SK-N-SH (cell line): ENCODE data around the gene HS3ST5. TPM values are rescaled to one million over a fixed set of nuclear protein-coding genes. Genes with fewer than 3 reads are reported as not detected.

Experiments used
- CTCF ChIA-PET: fragments of 300-600, 350-600 bp; formaldehyde crosslinking; extraction: SDS; loops from one replicate; lab custom pipeline; 2021; lab: Yijun Ruan, JAX
- POLR2A ChIA-PET: fragments of 350-600 bp; sonication (Branson Sonifier 250); formaldehyde crosslinking; extraction: SDS; loops from one replicate; lab custom pipeline; 2020; ENCODE audit warnings: antibody characterized with exemption, inconsistent platforms; lab: Yijun Ruan, JAX
- DNase-seq: peaks from one replicate; pipeline ENCODE4 v3.0.0; 2012
- H2AFZ ChIP-seq: fragments of 200-600 bp; sonication (generic); 2 replicates; pipeline ENCODE4 v1.8.1; 2016; ENCODE audit warnings: antibody characterized with exemption, mild to moderate bottlenecking, low read depth
- H3F3A ChIP-seq: fragments of 200-600 bp; sonication (generic); replicated peaks from 2 replicates; pipeline ENCODE3; 2016; ENCODE audit warnings: antibody characterized with exemption, mild to moderate bottlenecking; ENCODE audit not compliant: insufficient read depth
- H3K27ac ChIP-seq, 2 experiments: fragments of 200-500 bp in 1 of 2; fragments of 200-600 bp in 1 of 2; sonication (Bioruptor generic) in 1 of 2; sonication (generic), shearing (Covaris generic) in 1 of 2; 2 replicates each; pipeline versions ENCODE4 v1.5.1 to v1.6.1; 2014 to 2016; ENCODE audit warnings: low read depth in 2 of 2, inconsistent platforms in 1 of 2, low read length in 1 of 2, mild to moderate bottlenecking in 1 of 2, mixed read lengths in 1 of 2
- H3K27me3 ChIP-seq: fragments of 200-600 bp; sonication (generic), shearing (Covaris generic); 2 replicates; pipeline ENCODE4 v1.6.1; 2016; ENCODE audit warnings: mixed run types; ENCODE audit not compliant: insufficient read depth
- H3K36me3 ChIP-seq, 2 experiments: fragments of 200-500 bp in 1 of 2; fragments of 200-600 bp in 1 of 2; sonication (Bioruptor generic) in 1 of 2; sonication (generic) in 1 of 2; replicated peaks in 1 of 2; 2 replicates each; pipeline versions ENCODE3 to v1.5.1; 2014 to 2016; ENCODE audit warnings: low read length in 1 of 2, mild to moderate bottlenecking in 1 of 2; ENCODE audit not compliant: insufficient read depth in 2 of 2, control insufficient read depth in 1 of 2
- H3K4me1 ChIP-seq, 2 experiments: fragments of 200-500 bp in 1 of 2; fragments of 200-600 bp in 1 of 2; sonication (Bioruptor generic) in 1 of 2; sonication (generic), shearing (Covaris generic) in 1 of 2; 2 replicates each; pipeline versions ENCODE4 v1.5.1 to v1.6.1; 2014 to 2016; ENCODE audit warnings: low read depth in 1 of 2, low read length in 1 of 2, mixed run types in 1 of 2; ENCODE audit not compliant: insufficient read depth in 2 of 2, control insufficient read depth in 1 of 2
- H3K4me2 ChIP-seq: fragments of 200-600 bp; sonication (generic), shearing (Covaris generic); 2 replicates; pipeline ENCODE4 v1.6.1; 2017; ENCODE audit warnings: mixed run types
- H3K4me3 ChIP-seq, 2 experiments: fragments of 200-500 bp in 1 of 2; fragments of 200-600 bp in 1 of 2; sonication (Bioruptor generic) in 1 of 2; sonication (generic), shearing (Covaris generic) in 1 of 2; 2 replicates each; pipeline versions ENCODE4 v1.5.1 to v1.8.1; 2014 to 2016; ENCODE audit warnings: low read depth in 2 of 2, inconsistent platforms in 1 of 2, low read length in 1 of 2, mild to moderate bottlenecking in 1 of 2, mixed read lengths in 1 of 2, moderate library complexity in 1 of 2
- H3K79me2 ChIP-seq: fragments of 200-600 bp; sonication (generic); 2 replicates; pipeline ENCODE4 v1.8.1; 2017; ENCODE audit warnings: mild to moderate bottlenecking; ENCODE audit not compliant: insufficient read depth
- H3K9ac ChIP-seq: fragments of 200-600 bp; sonication (generic); 2 replicates; pipeline ENCODE4 v1.6.1; 2017; ENCODE audit warnings: mixed run types
- H3K9me2 ChIP-seq: fragments of 200-600 bp; sonication (generic); 2 replicates; pipeline ENCODE4 v1.6.1; 2017; ENCODE audit warnings: mixed run types
- H3K9me3 ChIP-seq: fragments of 200-600 bp; sonication (generic); 2 replicates; pipeline ENCODE4 v1.6.1; 2017; ENCODE audit warnings: mixed run types, mild to moderate bottlenecking, moderate library complexity
- H4K20me1 ChIP-seq: fragments of 200-600 bp; sonication (generic); 2 replicates; pipeline ENCODE4 v1.6.1; 2017; ENCODE audit warnings: mild to moderate bottlenecking, mixed run types; ENCODE audit not compliant: insufficient read depth
- CHD2 ChIP-seq: fragments of 150-350 bp; IDR thresholded peaks from 2 replicates; pipeline ENCODE4 v1.6.1; 2018; ENCODE audit warnings: low read length; ENCODE audit not compliant: partially characterized antibody
- EP300 ChIP-seq, 2 experiments: IDR thresholded peaks; 2 replicates each; pipeline versions ENCODE4 v1.4.0 to v1.6.1; 2012; ENCODE audit warnings: borderline replicate concordance in 1 of 2, low read depth in 1 of 2, low read length in 1 of 2
- EZH2phosphoT487 ChIP-seq: fragments of 200-600 bp; sonication (generic); IDR thresholded peaks from 2 replicates; pipeline ENCODE4 v1.6.1; 2017; ENCODE audit warnings: low read depth, mixed run types, mild to moderate bottlenecking, antibody characterized with exemption, moderate library complexity, borderline replicate concordance
- MEF2A ChIP-seq: IDR thresholded peaks from 2 replicates; pipeline ENCODE4 v1.4.0; 2012; ENCODE audit warnings: low read depth, borderline replicate concordance
- MXI1 ChIP-seq: IDR thresholded peaks from 2 replicates; pipeline ENCODE4 v1.6.1; 2012; ENCODE audit warnings: mild to moderate bottlenecking, low read depth, low read length, improper control_type of control experiment
- NRF1 ChIP-seq: IDR thresholded peaks from 2 replicates; pipeline ENCODE4 v1.6.1; 2012; ENCODE audit warnings: low read depth, mild to moderate bottlenecking, low read length
- SIN3A ChIP-seq: IDR thresholded peaks from 2 replicates; pipeline ENCODE4 v1.6.1; 2012; ENCODE audit warnings: low read depth, mild to moderate bottlenecking, low read length, moderate library complexity, borderline replicate concordance
- SMC3 ChIP-seq: IDR thresholded peaks from 2 replicates; pipeline ENCODE4 v1.6.1; 2012; ENCODE audit warnings: low read depth, low read length, improper control_type of control experiment
- TCF12 ChIP-seq: IDR thresholded peaks from 2 replicates; pipeline ENCODE4 v1.4.0; 2012
- WGBS: methylation state at CpG from one replicate; pipeline ENCODE4 v1.1.6; 2017; ENCODE audit warnings: low lambda C conversion rate; 5-methylcytosine and 5-hydroxymethylcytosine counted together
- polyA plus RNA-seq, 3 experiments: library from polyadenylated mRNA; depleted of rRNA; stranded (reverse); fragments of >200 nt; gene quantifications; 2 replicates each; pipeline ENCODE4 v1.2.3, GENCODE V29; 2012
- TF ChIP-seq, protein P1 (sequence below): fragments of 200-600 bp; sonication (generic); IDR thresholded peaks from 2 replicates; pipeline ENCODE4 v1.6.1; 2017; ENCODE audit warnings: antibody characterized with exemption, mild to moderate bottlenecking, moderate library complexity
- TF ChIP-seq, protein P2 (sequence below): fragments of 150-350 bp; IDR thresholded peaks from 2 replicates; pipeline ENCODE4 v1.6.1; 2017; ENCODE audit warnings: antibody characterized with exemption, low read length, low read depth, borderline replicate concordance
- TF ChIP-seq, protein P3 (sequence below): IDR thresholded peaks from 2 replicates; pipeline ENCODE4; 2012

Gene HS3ST5
- polyA plus RNA-seq, 1 of the 3 experiments (the other 2 are of a cell fraction) = 0.02 TPM

DNA sequence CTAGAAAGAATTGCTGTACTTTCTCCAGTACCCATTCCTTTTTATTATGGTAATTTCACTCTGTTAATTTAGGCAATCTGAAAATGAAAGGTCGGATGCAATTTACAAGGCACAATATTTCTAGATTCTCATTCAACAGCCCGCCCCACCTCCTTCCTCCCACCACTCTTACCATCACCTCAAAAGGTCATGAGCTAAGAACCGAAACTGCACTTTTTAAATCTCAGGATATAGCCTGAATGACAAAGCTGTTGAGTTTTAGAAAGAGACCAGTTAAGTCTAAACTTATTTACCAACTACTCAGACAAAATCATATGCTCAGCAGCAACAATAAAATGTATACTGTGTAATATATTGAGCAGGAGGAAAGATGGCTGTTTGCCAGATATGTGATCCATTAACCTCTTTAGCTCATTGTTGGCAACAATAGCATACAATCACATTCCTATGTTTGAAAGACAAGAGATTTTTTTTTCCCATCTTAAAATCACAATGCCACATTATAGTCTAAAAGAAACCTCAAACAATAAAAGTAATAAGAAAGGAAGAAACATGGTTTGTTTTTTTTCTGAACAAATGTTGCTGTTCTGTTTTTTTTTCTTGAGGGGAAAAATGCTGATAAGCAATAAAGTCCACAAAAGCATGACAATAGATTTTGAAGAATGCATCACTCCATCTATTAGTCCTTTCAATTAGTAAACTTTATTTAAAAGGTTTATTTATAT lies 1.6 kb upstream of the HS3ST5 start (continued):
- TF ChIP-seq SIN3A = no peak
- no peak for TF ChIP-seq EP300 (IDR thresholded peaks at IDR 0.05; ENCODE audit: borderline replicate concordance in 1 of 2, low read depth in 1 of 2, low read length in 1 of 2)
- TF ChIP-seq MXI1 = no peak
- TF ChIP-seq, all 33 proteins: peak for 0

DNA sequence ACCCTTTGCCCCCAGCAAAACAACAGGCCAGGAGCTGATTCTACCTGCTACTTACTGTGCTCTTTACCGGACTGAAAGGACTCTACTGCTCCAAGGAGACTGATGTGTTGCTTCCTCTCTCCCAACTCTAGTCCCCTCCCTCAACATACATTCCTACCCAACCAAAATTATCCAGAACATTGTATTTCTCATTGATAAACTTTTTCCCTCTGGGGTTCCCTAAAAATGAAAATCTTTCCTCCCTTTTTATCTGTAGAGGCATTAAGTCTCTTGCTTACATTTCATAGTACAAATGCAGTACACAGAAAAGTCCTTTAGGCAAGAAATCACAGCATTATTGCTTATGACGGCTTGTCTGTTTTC lies 940 bp upstream of the HS3ST5 start:
- no peaks in the 10 kb centered on the region for H3K9me2 ChIP-seq
- H3K9ac ChIP-seq = no peak overlapping the region
- H3F3A ChIP-seq = no peaks in the 10 kb centered on the region
- DNase-seq = no peak
- peak overlapping the region; percentile 85; the same call in 1 of the 2 replicates for H3K4me2 ChIP-seq
- no peak overlapping the region for H3K27ac ChIP-seq
- H3K4me3 ChIP-seq = peak overlapping the region; percentile 53 to 55; a peak in 3 of 4 replicates
- ChIA-PET POLR2A (no interaction called here), CTCF (interaction anchor here (0.7 to 1.7 kb wide), 17 partner anchors 9 to 1657 kb away, joined by 3 to 11 read pairs (median 3); no protein-coding TSS in a partner anchor)
- no peaks in the 10 kb centered on the region for H3K79me2 ChIP-seq
- no peak overlapping the region for H2AFZ ChIP-seq
- peaks cover 26% of the 10 kb centered on the region; the same call in 1 of the 2 replicates for H3K27me3 ChIP-seq
- H3K36me3 ChIP-seq = no peaks in the 10 kb centered on the region
- H4K20me1 ChIP-seq = no peaks in the 10 kb centered on the region
- TF ChIP-seq EZH2phosphoT487 = no peak
- no peak for TF ChIP-seq NRF1
- TF ChIP-seq, protein P1, sequence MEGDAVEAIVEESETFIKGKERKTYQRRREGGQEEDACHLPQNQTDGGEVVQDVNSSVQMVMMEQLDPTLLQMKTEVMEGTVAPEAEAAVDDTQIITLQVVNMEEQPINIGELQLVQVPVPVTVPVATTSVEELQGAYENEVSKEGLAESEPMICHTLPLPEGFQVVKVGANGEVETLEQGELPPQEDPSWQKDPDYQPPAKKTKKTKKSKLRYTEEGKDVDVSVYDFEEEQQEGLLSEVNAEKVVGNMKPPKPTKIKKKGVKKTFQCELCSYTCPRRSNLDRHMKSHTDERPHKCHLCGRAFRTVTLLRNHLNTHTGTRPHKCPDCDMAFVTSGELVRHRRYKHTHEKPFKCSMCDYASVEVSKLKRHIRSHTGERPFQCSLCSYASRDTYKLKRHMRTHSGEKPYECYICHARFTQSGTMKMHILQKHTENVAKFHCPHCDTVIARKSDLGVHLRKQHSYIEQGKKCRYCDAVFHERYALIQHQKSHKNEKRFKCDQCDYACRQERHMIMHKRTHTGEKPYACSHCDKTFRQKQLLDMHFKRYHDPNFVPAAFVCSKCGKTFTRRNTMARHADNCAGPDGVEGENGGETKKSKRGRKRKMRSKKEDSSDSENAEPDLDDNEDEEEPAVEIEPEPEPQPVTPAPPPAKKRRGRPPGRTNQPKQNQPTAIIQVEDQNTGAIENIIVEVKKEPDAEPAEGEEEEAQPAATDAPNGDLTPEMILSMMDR = no peak
- TF ChIP-seq, protein P2, sequence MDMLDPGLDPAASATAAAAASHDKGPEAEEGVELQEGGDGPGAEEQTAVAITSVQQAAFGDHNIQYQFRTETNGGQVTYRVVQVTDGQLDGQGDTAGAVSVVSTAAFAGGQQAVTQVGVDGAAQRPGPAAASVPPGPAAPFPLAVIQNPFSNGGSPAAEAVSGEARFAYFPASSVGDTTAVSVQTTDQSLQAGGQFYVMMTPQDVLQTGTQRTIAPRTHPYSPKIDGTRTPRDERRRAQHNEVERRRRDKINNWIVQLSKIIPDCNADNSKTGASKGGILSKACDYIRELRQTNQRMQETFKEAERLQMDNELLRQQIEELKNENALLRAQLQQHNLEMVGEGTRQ = no peak
- no peak for TF ChIP-seq SMC3
- no peak for TF ChIP-seq CHD2
- no peak for TF ChIP-seq TCF12
- TF ChIP-seq MEF2A = no peak
- TF ChIP-seq, protein P3, sequence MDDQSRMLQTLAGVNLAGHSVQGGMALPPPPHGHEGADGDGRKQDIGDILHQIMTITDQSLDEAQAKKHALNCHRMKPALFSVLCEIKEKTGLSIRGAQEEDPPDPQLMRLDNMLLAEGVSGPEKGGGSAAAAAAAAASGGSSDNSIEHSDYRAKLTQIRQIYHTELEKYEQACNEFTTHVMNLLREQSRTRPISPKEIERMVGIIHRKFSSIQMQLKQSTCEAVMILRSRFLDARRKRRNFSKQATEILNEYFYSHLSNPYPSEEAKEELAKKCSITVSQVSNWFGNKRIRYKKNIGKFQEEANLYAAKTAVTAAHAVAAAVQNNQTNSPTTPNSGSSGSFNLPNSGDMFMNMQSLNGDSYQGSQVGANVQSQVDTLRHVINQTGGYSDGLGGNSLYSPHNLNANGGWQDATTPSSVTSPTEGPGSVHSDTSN = no peak
- no peaks in the 10 kb centered on the region for H3K9me3 ChIP-seq
- WGBS = 26% methylated on average over 2 of the region's 2 CpGs
- H3K4me1 ChIP-seq = peaks cover 0 to 10% of the 10 kb centered on the region in 2 experiments; a peak in 2 of 4 replicates
